CD14-positive monocyte (primary cell): Measurements from ENCODE around the gene NMUR2. TPM values are rescaled to one million over a fixed set of nuclear protein-coding genes. Genes with fewer than 3 reads are reported as not detected.

Source experiments
- DNase-seq, 3 donors: peaks; one replicate each; pipeline ENCODE4 v3.0.0-alpha.2; 2011 to 2022
- H2AFZ ChIP-seq: 2 replicates; pipeline ENCODE4 v1.6.0; 2012; ENCODE audit warnings: mild to moderate bottlenecking, low read depth, low read length, inconsistent platforms; ENCODE audit not compliant: insufficient read depth, poor library complexity, severe bottlenecking
- H3K27ac ChIP-seq, 2 donors: 1 replicate in 1 of 2; 2 replicates in 1 of 2; pipeline ENCODE4 v1.5.1; 2012 to 2013; ENCODE audit warnings: low read length in 2 of 2, control low read depth in 1 of 2, inconsistent platforms in 1 of 2, low read depth in 1 of 2, mild to moderate bottlenecking in 1 of 2
- H3K27me3 ChIP-seq, 2 donors: one replicate each; pipeline versions ENCODE4 v1.6.0 to v1.6.1; 2011 to 2013; ENCODE audit warnings: low read length in 2 of 2; ENCODE audit not compliant: control insufficient read depth in 2 of 2, insufficient read depth in 2 of 2
- H3K36me3 ChIP-seq, 2 donors: replicated peaks in 1 of 2; 1 replicate in 1 of 2; 2 replicates in 1 of 2; pipeline versions ENCODE4 v1.5.1 to v1.6.1; 2012 to 2013; ENCODE audit warnings: low read length in 2 of 2, control low read depth in 1 of 2, inconsistent platforms in 1 of 2, mild to moderate bottlenecking in 1 of 2; ENCODE audit not compliant: insufficient read depth in 2 of 2, control insufficient read depth in 1 of 2
- H3K4me1 ChIP-seq, 2 donors: 1 replicate in 1 of 2; 2 replicates in 1 of 2; pipeline versions ENCODE4 v1.5.1 to v1.6.1; 2012 to 2013; ENCODE audit warnings: low read length in 2 of 2, control low read depth in 1 of 2, inconsistent platforms in 1 of 2, mild to moderate bottlenecking in 1 of 2, moderate library complexity in 1 of 2; ENCODE audit not compliant: insufficient read depth in 2 of 2, control insufficient read depth in 1 of 2
- H3K4me2 ChIP-seq: replicated peaks from 2 replicates; pipeline ENCODE3; 2012; ENCODE audit warnings: low read length, moderate library complexity, mild to moderate bottlenecking; ENCODE audit not compliant: poor library complexity, severe bottlenecking; ENCODE audit errors: extremely low read depth
- H3K4me3 ChIP-seq, 3 experiments: fragments of 200-600 bp in 1 of 3; sonication (generic) in 1 of 3; replicated peaks in 1 of 3; 1 replicate in 2 of 3; 2 replicates in 1 of 3; pipeline ENCODE4 v1.5.1; 2011 to 2013; ENCODE audit warnings: low read length in 3 of 3, mild to moderate bottlenecking in 3 of 3, control low read depth in 2 of 3, low read depth in 2 of 3, inconsistent platforms in 1 of 3, moderate library complexity in 1 of 3
- H3K79me2 ChIP-seq: 2 replicates; pipeline ENCODE4 v1.6.0; 2012; ENCODE audit warnings: mild to moderate bottlenecking, control low read depth, inconsistent platforms, low read length, moderate library complexity; ENCODE audit not compliant: insufficient read depth
- H3K9ac ChIP-seq: 2 replicates; pipeline ENCODE4 v1.6.0; 2017; ENCODE audit warnings: low read length, mild to moderate bottlenecking; ENCODE audit not compliant: insufficient read depth, poor library complexity, severe bottlenecking
- H3K9me3 ChIP-seq, 2 donors: replicated peaks in 1 of 2; 1 replicate in 1 of 2; 2 replicates in 1 of 2; pipeline versions ENCODE4 v1.5.1 to v1.6.1; 2012 to 2013; ENCODE audit warnings: low read length in 2 of 2, control low read depth in 1 of 2; ENCODE audit not compliant: control insufficient read depth in 1 of 2, insufficient read depth in 1 of 2
- H4K20me1 ChIP-seq: 2 replicates; pipeline ENCODE4 v1.6.0; 2012; ENCODE audit warnings: mild to moderate bottlenecking, low read length, control low read depth, moderate library complexity; ENCODE audit not compliant: insufficient read depth
- H3K27ac Mint-ChIP-seq, 7 donors: one replicate each; pipeline ENCODE4 v1.8.0; 2020; ENCODE audit warnings: mild to moderate bottlenecking in 7 of 7, mixed read lengths in 7 of 7, moderate library complexity in 6 of 7, inconsistent platforms in 2 of 7
- H3K27me3 Mint-ChIP-seq, 3 donors: one replicate each; pipeline ENCODE4 v1.8.0; 2021 to 2022; ENCODE audit warnings: low read depth in 3 of 3, mild to moderate bottlenecking in 3 of 3, mixed read lengths in 3 of 3, moderate library complexity in 3 of 3, inconsistent platforms in 1 of 3
- H3K36me3 Mint-ChIP-seq, 2 donors: one replicate each; pipeline ENCODE4 v1.8.0; 2020; ENCODE audit warnings: mixed read lengths in 2 of 2, inconsistent platforms in 1 of 2, mild to moderate bottlenecking in 1 of 2
- H3K4me1 Mint-ChIP-seq: one replicate; pipeline ENCODE4 v1.8.0; 2020; ENCODE audit warnings: mild to moderate bottlenecking, mixed read lengths
- H3K4me3 Mint-ChIP-seq, 2 donors: one replicate each; pipeline ENCODE4 v1.8.0; 2020; ENCODE audit warnings: mild to moderate bottlenecking in 2 of 2, mixed read lengths in 2 of 2, moderate library complexity in 1 of 2
- H3K9me3 Mint-ChIP-seq, 7 donors: one replicate each; pipeline ENCODE4 v1.8.0; 2020 to 2022; ENCODE audit warnings: mixed read lengths in 7 of 7, mild to moderate bottlenecking in 6 of 7, moderate library complexity in 6 of 7, inconsistent platforms in 2 of 7
- WGBS: methylation state at CpG from one replicate; pipeline ENCODE4 v1.1.5; 2013; ENCODE audit warnings: missing lambda C conversion rate; ENCODE audit not compliant: insufficient coverage; 5-methylcytosine and 5-hydroxymethylcytosine counted together
- intact Hi-C, 2 donors: fragments of 100-400 bp; cut with micrococcal nuclease; formaldehyde crosslinking; loops; one replicate each; pipeline versions ENCODE4 v1.15.0 to v1.15.1; 2023
- polyA plus RNA-seq, 3 donors: library from polyadenylated mRNA; depleted of rRNA in 1 of 3; unstranded in 2 of 3; stranded (reverse) in 1 of 3; fragments of 300-500 nt in 2 of 3; fragments of >200 nt in 1 of 3; fragmentation: Illumina TruSeq in 2 of 3; gene quantifications; 1 replicate in 2 of 3; 2 replicates in 1 of 3; pipeline ENCODE4 v1.2.3, GENCODE V29; 2012 to 2021
- TF ChIP-seq, protein P1 (sequence below): fragments of 200-600 bp; IDR thresholded peaks from one replicate; pipeline ENCODE4 v1.8.0; 2022; ENCODE audit warnings: antibody characterized with exemption, mild to moderate bottlenecking

The NMUR2 gene
- polyA plus RNA-seq, 3 donors, result not detected

DNA sequence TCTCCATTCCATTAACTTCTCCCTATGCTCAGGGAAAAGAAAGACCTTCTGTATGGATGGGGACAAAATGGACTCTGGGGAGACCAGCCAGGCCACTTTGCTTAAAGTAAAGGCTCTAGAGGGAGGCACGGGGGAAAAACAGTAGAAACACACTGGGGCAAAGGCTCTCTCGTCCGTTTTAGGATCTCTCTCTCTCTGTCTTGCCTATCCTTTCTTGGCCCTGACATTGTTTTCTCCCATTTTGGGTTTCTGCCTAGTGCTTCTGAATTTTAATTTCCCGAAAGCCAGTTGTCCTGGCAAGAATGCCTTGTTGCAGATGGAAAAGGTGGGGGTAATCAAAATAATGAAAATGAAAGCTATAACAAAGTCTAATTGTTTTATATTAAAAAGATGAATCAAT is 28.2 kb downstream of the NMUR2 start:
- Histone ChIP-seq H3K79me2 (no peaks in the 10 kb centered on the region), H3K27me3 (no peaks in the 10 kb centered on the region), H3K4me1 (no peaks in the 10 kb centered on the region), H3K4me3 (no peak overlapping the region), H3K9me3 (no peaks in the 10 kb centered on the region), H3K9ac (no peak overlapping the region), H3K27ac (no peak overlapping the region), H2AFZ (no peak overlapping the region), H3K4me2 (no peak overlapping the region), H4K20me1 (no peaks in the 10 kb centered on the region), H3K36me3 (no peaks in the 10 kb centered on the region)
- WGBS, result 60% methylated on average over 2 of the region's 4 CpGs
- peaks cover 0 to 1% (median 0%) of the 10 kb centered on the region in 3 donors for H3K27me3 Mint-ChIP-seq
- H3K4me1 Mint-ChIP-seq, result no peaks in the 10 kb centered on the region
- no peak overlapping the region for H3K4me3 Mint-ChIP-seq
- intact Hi-C loops, result no loop called here
- H3K9me3 Mint-ChIP-seq, result peaks cover 0 to 5% (median 0%) of the 10 kb centered on the region in 7 donors
- TF ChIP-seq, protein P1, sequence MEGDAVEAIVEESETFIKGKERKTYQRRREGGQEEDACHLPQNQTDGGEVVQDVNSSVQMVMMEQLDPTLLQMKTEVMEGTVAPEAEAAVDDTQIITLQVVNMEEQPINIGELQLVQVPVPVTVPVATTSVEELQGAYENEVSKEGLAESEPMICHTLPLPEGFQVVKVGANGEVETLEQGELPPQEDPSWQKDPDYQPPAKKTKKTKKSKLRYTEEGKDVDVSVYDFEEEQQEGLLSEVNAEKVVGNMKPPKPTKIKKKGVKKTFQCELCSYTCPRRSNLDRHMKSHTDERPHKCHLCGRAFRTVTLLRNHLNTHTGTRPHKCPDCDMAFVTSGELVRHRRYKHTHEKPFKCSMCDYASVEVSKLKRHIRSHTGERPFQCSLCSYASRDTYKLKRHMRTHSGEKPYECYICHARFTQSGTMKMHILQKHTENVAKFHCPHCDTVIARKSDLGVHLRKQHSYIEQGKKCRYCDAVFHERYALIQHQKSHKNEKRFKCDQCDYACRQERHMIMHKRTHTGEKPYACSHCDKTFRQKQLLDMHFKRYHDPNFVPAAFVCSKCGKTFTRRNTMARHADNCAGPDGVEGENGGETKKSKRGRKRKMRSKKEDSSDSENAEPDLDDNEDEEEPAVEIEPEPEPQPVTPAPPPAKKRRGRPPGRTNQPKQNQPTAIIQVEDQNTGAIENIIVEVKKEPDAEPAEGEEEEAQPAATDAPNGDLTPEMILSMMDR, result no peak
- DNase-seq, result no peak
- no peaks in the 10 kb centered on the region for H3K36me3 Mint-ChIP-seq
- H3K27ac Mint-ChIP-seq, result no peak overlapping the region

DNA sequence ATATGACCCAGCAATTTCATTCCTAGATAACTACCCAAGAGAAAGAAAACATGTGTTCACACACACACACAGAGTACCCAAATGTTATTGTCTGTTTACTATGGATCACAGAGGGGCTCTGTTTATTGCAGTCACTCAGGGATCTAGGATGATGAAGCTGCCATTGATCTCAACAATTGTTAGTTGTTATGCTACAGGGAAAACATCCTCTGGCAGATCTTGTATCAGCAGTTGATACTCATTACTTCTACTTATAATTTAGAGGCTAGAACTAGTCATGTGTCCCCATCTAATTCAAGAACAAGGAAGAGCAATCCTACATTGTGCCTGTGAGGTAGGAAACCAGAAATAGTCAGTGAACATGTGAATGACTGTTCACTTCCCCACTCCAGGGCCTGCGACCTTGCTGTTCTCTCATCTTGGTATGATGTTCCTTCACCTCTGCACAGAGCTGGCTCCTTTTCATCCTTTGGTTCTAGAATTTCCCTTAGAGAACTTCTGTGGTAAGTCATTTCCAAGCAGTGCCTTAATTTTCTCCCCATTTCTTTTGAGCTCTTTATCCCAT is 30.3 kb downstream of the NMUR2 start:
- H3K36me3 Mint-ChIP-seq, result no peaks in the 10 kb centered on the region

More for the DNA sequence above, 30.3 kb downstream of the NMUR2 start:
- WGBS, result no CpG with 5 or more reads among the region's 1 CpG
- Histone ChIP-seq H3K9ac (no peak overlapping the region), H3K4me3 (no peak overlapping the region), H3K9me3 (no peaks in the 10 kb centered on the region), H3K36me3 (no peaks in the 10 kb centered on the region), H4K20me1 (no peaks in the 10 kb centered on the region), H2AFZ (no peak overlapping the region), H3K79me2 (no peaks in the 10 kb centered on the region), H3K4me1 (no peaks in the 10 kb centered on the region), H3K27ac (no peak overlapping the region), H3K4me2 (no peak overlapping the region), H3K27me3 (no peaks in the 10 kb centered on the region)
- TF ChIP-seq, protein P1, result no peak
- Mint-ChIP-seq H3K9me3 (no peaks in the 10 kb centered on the region), H3K27me3 (peaks cover 0 to 1% (median 0%) of the 10 kb centered on the region in 3 donors), H3K27ac (no peak overlapping the region), H3K4me1 (no peaks in the 10 kb centered on the region), H3K4me3 (no peak overlapping the region)
- DNase-seq, result no peak
- intact Hi-C loops, result no loop called here
